NCI-H1417 (cell line): ENCODE data around the gene TNPO1.
"Not testable (repeated sequence)": the region's sequence is repeated elsewhere in the genome, so short reads cannot be mapped to it uniquely, and the experiment has no call there.

Source experiments
- DNase-seq, 3 experiments: peaks; one replicate each; lab custom pipeline; 2025; lab: John Stamatoyannopoulos, UW

The TNPO1 gene

GRCh38 chr5:72816284-72817075 lies at the start of gene TNPO1:
TSS of gene TNPO1 (plus strand) at chr5:72816661. CDS start at chr5:72816738, 77 bp downstream.
- peak; percentile 90 to 94 (median 93) for DNase-seq

GRCh38 chr5:72767289-72768010 lies 49.0 kb upstream of the TNPO1 start:
- peak in 2 of 3 experiments; percentile 2 to 47 for DNase-seq

DNA sequence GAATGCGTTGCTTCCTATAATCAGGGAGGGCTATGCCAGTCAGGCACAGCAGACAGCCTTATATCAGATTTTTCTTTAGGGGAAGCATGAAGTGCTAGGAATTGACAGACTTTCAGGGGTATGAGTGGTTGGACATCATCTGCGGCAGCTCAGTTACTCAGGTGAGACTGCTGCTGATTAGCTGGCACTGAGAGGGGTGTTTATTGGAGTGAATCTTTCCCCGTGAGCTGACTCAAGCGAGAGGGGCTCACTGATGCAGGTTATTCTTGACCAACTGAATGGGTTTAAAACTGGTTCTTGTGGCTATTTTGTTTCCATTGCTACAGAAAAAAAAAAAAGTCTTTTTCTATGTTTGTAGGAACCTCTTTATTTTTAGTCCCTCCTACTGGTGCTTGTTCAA lies 46.2 kb upstream of the TNPO1 start:
- DNase-seq = no peak

GRCh38 chr5:72776684-72777083 lies 39.8 kb upstream of the TNPO1 start:
- DNase-seq = no peak

DNA sequence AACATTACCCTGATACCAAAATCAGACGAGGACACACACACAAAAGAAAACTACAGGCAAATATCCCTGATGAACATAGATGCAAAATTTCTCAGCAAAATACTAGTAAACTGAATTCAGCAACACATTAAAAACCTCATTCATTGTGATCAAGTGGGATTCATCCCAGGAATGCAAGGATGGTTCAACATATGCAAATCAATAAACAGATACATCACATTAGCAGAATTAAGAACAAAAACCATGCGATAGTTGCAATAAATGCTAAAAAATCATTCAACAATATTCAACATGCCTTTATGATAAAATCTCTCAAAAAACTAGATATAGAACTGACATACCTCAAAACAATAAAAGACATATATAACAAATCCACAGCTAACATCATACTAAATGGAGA lies 36.9 kb upstream of the TNPO1 start:
- no peak for DNase-seq

DNA sequence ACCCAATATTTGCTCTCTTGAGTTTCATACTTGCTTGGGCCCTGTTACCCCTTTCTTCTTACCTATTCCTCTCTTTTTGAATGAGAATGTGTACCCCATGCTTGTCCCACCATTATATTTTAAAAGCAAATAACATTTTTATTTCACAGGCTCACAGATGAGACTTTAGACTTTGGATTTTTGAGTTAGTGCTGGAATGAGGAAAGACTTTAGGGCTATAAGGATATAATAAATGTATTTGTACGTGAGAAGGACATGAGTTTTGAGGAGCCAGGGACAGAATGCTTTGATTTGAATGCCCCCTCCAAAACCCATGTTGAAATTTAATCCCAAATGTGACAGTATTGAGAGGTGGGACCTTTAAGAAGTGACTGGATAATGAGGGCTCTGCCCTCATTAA lies 33.1 kb upstream of the TNPO1 start:
- no peak for DNase-seq

DNA sequence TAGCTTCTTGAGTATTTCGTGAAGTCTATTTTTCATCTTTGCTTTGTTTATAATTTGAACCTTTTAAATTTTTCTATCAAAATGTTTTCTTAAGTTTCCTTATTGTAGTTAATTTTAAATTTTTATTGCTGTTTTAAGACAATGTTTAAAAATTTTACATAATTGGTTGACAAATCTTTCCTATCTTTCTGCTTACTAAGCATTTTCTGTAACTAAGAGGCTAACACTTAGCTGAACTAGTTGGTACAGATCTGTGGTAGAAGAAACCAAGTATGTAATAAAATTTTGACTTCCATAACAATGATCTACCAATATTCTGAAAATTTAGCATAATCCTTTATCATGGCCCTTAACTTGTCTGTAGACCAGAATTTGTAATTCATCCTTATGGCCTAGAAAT lies 32.3 kb upstream of the TNPO1 start:
- DNase-seq = no peak

DNA sequence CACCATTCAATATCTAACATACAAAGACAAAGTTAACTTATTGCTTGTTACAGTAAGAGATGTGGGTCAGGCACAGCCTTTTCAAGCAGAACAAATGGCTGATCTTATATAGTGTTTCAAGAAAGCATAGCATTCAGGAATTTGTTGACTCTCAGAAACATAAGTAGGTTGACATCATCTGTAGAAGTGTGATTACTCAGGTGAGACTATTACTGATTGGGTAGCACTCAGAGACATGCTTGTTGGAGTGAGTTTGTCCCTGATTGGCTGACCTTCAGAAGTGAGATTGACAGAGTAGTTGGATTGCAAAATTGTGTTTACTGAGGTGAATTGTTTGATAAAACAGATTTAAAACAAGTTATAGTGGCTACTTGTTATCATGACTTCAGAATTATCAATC lies 30.7 kb upstream of the TNPO1 start:
- no peak for DNase-seq

DNA sequence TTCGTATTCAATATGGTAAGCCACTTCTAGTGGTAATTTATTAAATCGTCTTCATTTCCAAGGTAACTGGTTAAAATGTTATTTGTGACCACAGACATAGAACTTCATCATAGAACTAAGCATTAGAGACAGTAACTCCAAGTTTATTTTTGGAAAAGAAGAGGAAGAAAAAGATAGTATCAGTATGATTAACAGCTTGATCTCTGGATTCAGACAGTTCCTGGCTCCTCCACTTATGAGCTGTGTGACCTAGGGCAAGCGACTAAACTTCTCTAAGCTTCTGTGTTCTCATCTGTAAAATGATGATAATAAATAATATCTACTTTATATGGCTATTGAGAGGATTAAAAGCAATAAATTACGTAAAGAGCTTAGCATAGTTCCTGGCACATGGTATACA lies 29.8 kb upstream of the TNPO1 start:
- DNase-seq = no peak

- DNase-seq = no peak
Observed at GRCh38 chr5:72788866-72789505, 27.5 kb upstream of the TNPO1 start.

- no peak for DNase-seq
Observed at GRCh38 chr5:72790186-72790585, 26.3 kb upstream of the TNPO1 start.

DNA sequence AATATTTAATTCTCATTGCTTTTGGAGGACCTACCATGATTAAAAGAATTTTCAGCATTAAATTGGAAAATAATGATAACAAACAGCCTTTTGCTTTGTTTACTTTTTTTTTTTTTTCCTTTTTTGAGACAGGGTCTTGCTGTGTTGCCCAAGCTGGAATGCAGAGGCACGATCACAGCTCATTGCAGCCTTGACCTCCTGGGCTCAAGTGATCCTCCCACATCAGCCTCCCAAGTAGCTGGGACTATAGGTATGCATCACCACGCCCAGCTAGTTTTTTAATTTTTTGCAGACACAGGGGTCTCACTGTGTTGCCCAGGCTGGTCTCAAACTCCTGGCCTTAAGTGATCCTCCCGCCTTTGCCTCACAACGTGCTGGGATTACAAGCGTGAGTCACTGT lies 23.8 kb upstream of the TNPO1 start:
- not testable (repeated sequence) for DNase-seq

GRCh38 chr5:72796001-72796400 lies 20.5 kb upstream of the TNPO1 start:
- DNase-seq = no peak

GRCh38 chr5:72799721-72800120 lies 16.7 kb upstream of the TNPO1 start:
- DNase-seq = no peak

- not testable (repeated sequence) for DNase-seq
Observed at GRCh38 chr5:72808637-72809036, 7.8 kb upstream of the TNPO1 start.

DNA sequence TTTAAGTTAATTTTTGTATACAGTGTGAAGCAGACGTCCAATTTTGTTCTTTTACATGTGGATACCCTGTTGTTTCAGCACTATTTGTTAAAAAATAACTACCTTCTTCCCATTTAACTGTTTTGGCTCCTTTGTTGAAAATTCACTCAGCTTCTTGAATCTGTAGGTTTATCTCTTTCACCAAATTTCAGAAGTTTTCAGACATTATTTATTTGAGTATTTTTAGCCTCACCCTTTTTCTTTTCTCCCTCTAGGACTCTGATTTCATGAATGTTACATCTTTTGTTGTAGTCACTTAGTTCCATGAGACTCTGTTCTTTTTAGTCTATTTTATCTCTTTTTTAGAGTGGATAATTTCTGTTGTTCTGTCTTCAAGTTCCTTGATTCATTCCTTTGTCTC lies 4.6 kb upstream of the TNPO1 start:
- no peak for DNase-seq

DNA sequence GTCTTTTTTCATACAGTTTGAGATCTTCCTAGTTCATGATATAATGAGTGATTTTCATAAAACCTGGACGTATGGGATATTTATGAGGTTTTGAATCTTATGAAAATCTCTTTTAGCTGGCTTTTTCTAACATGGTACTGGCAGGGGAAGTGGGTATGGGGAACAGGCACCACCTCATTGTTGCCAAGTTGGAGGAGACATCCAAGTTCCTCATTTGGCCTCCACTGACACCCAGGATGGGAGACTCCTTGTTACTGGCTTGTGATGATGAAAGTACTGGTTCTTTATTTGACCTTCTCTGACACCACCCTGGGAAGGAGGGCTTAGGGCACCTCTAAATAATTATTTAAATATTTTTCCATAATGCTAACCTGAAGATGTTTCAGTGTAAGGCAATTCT lies 4.0 kb upstream of the TNPO1 start:
- no peak for DNase-seq

DNA sequence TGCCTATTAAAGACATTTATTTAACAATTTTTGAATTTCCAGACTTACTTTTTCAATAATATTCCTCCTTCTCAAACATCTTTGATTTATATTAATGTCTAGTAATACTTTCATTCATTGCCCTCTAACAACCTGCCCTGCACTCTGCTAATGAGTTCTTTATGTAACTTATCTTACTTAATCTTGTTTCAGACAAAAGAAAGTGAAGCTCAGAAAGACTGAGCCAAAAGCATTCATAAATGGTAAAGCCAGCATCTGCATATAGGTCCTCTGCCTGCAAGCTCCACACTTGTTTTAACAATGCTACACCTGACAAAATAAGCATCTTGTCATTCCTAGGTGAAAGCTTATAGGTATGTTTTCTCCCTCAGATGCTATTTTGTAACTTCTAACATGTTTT lies 2.4 kb upstream of the TNPO1 start:
- peak in 1 of 3 experiments; percentile 23 for DNase-seq

DNA sequence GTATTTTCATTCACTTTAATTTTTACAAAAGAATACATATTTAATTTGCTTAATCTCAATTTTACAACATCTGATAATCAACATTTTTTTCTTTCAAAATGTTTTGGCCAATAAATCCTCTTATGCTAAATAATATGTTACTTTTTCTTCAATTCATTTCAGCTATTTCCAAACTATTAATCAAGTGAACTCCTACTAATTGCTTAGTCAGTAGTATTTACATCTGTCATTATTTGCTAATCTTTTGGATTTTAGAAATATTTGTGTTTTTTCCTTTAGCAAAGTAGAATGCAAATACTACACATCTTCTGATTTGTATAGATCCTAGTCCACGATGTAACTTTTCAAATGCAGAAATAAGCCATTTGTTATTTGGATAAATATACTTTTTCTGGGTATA lies 1.6 kb upstream of the TNPO1 start:
- DNase-seq = peak in 1 of 3 experiments; percentile 34

DNA sequence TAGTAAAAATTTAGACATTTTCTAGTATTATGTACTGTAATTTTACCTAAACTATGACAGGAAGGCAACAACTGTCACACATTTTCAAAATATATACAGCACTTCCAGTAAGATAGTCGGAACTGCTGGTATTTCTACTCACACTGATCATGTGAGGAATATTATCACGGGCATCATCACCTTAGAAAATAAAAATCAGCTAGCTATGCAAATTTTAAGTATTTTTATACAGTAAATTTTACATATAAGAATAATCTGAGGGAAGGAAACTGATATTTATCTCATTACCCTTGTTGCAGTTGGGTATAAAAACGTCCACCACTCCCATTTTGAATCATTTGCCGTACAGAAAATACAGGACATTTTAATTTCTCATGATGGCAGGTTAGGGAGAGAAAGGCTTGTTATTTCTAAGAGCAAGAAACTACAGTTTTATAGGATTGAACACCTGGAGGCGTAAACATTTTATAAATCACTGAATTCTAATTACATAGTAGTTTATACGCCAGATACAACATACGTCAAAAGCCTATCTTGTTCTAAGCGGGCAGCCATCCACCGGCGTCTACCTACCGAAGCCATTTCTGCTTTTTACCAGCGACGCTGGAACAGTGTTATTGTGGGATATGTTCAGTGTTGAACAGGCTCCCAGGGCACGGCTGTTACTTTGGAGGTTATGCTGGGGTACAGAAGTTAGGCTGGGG lies 729 bp upstream of the TNPO1 start:
- DNase-seq = peak; percentile 63 to 90 (median 76)

DNA sequence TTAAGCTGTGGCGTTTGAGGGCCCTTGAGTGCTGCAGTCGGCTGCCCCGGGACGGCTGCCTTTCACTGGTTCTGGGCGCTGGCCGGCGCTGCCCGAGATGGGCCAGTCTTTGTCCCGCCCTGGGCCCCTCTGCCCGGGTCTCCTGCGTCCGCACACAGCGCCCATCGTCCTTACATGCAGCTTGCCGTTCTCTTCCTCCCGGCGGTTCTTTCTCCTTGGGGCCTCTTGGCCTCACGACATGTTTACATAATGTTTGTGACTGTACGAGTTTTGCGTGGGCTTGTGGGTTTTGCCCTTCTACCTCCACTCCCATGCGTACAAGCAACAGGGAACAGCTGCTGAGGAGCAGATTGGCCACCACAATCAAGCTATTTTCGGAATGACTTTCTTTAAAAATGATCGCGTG lies 618 bp downstream of the TNPO1 start:
- peak; percentile 59 to 78 (median 59) for DNase-seq

- DNase-seq = peak in 1 of 3 experiments; percentile 33
Observed at GRCh38 chr5:72817671-72818266, 1.3 kb downstream of the TNPO1 start.
